HG02759 (cell line): ENCODE results near the gene ARMC2.
"Not testable (repeated sequence)": the region's sequence is repeated elsewhere in the genome, so short reads cannot be mapped to it uniquely, and the experiment has no call there.

Experiments used
- ATAC-seq: cut with Tn5 transposase; IDR thresholded peaks from one replicate; pipeline ENCODE4 v1.9.1; 2021; ENCODE audit warnings: mild to moderate bottlenecking, moderate library complexity; ENCODE audit not compliant: unreplicated experiment

ARMC2 gene

DNA sequence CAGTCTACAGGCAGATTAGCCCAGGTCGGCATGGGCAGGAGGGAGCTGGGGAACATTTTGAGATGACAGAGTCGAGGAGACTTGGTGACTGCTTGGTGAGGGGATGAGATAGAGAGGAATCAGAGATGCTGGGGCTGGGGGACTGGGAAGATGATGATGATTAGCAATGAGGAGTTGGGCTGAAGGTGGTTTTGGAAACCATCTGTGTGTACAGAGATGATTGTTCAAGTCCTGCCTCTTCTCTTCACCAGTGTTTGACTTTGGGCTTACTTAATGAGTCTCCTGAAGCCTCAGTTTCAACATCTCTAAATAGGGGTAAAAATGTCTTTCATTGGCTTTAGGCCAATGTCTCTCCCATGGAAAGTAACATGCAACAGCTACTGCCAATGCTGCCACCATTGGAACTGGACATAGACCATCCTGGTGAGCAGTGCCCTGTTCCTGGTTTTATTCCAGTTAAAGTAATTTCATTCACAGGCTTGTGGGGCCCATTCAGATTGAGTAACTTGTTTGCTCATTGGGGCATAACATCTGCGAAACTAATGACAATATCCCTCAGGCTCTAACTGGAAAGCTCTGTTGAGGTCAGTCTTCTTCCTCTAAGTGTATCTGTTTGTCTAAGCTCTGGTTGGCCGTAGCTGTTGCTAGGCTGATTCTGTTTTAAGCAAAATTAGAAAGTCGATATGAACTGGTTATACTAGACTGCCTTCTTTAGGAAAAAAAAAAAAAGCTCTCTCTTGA is 99.1 kb downstream of the ARMC2 start:
- ATAC-seq: no peak

- no peak for ATAC-seq
These were observed 100.0 kb downstream of the ARMC2 start for GRCh38 chr6:108948181-108948661.

DNA sequence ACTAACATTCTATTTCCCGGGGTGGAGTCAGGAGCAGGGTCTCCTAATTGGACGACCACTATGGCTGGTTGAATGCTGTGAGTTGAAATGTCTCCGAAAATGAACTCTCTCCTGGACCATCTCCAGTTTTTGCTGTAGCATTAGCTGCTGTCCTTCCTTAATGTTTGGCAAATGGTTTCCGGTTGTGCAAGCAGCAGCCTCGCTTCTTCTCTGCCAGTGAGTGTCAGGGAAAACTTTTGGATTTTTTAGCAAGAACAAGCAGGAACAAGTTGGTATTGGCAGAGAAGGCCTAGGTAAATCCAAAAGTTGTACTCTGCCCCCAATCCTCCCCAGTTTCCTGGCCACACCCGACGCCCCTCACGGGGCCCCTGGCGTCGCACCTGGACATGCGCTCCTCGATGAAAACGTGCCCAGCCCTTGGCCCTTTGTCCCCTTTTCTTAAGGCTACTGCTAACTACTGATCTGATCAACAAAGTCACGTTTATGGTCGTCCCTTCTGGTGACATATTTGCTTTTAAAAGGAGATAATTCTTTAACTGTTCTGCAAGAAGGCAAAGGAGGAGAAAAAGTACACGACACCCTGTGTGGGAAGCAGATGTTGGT is 103.2 kb downstream of the ARMC2 start:
- ATAC-seq: no peak

DNA sequence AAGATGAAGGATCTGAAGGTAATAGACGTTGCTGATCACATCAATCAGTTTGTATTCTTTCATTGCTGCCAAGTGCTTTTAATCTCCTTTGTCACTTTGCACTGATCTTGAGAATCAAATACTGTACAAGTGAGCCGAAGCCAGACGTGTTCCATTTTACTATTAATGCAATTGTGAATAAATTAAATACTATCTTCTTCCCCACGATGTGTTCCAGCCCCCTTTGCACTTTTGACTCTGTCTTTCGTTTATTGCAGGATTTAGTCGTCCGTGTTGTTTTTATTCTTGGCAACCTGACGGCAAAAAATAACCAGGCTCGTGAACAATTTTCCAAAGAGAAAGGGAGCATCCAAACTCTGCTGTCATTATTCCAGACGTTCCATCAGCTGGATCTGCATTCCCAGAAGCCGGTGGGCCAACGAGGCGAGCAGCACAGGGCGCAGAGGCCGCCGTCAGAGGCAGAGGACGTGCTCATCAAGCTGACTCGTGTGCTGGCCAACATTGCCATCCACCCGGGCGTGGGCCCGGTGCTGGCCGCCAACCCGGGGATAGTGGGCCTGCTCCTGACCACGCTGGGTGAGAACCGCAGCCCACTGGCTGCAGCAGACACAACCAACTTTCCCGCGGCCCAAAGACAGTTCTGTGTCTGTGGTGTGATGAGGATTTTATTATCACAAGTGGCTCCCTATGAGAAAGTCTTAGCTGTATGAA is 104.7 kb downstream of the ARMC2 start:
- ATAC-seq: no peak

DNA sequence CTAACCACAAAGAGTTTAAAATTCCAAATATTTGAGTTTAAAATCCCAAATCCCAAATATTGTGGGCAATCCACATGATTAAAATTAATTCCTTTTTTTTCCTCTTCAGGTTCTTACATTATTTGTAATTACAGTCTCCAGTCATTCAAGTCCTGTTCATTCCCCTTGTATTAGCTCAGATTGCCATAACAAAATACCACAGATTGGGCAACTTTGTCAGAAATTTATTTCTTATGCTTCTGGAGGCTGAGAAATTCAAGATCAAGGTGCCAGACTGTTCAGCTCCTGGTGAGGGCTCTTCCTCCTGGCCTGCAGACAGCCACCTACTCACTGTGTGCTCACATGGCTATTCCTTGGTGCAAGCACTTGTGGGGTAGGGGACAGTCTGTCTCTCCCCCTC is 105.5 kb downstream of the ARMC2 start:
- ATAC-seq: no peak

DNA sequence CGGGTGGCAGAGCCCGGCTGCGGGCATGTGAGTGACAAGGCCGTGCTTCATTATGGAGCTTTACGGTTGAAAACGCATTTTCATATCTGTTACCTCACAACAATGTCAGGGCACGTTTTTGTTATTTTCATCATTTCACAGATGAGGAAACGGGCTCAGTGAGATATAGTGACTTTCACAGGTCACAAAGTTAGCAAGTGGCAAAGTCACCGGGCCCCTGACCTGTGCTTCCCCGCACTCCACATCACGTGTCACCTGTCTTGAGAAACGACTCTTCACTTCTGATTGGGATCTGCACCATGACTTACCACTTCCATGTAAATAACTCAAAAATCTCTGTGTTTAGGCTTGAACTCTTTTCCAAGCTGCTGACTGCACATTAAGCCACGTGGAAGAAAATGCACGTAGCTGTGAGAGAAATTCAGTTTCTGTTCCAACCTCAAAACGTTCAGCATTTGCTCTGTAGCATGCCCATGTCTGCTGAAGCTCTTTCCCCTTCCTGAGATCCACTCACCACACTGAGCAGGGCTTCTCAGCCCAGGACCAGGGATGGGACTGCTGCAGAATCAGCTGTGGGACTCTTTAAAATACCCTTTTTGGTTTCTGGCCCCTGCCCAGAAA is 107.2 kb downstream of the ARMC2 start:
- ATAC-seq: no peak

DNA sequence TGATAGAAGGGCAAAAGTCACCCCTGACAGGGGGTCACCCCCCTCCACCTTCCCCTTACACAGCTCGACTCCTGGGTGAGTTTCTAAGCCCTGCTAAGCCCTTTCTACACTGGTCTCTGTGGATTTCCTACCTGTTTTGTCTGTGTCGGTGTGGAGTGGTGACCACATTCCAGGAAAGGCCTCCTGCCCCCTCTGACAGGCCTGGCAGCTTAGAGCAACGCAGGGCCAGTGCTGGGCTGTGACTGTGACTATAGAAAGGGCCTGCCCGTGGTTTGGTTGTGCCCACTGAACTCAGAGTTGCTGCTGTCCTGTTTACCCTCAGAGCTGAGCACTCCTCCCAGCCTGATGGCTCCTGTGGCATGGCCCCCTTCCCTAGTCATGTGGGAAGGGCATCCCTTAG is 109.0 kb downstream of the ARMC2 start:
- no peak for ATAC-seq

GRCh38 chr6:108958900-108959770 is 110.9 kb downstream of the ARMC2 start:
- ATAC-seq: no peak

GRCh38 chr6:108959972-108960582 is 111.9 kb downstream of the ARMC2 start:
- ATAC-seq: no peak

DNA sequence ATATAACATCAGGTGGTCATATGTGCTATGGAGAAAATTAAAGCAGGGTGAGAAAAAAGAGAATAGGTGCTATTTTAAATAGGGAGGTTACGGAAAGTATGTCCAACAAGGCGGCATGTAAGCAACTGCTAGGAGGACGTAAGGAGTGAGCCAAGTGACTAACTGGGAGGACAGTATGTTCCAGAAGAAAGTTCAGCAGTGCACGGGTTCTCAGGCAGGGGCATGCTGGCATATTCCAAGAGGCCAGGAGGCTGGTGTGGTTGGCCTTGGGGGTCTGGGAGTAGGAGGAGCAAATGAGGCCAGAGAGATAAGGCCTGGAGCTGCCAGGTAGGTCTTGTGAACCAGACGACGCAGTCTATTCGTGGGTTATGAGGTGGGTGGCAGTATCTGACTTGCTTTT is 112.4 kb downstream of the ARMC2 start:
- ATAC-seq: no peak

DNA sequence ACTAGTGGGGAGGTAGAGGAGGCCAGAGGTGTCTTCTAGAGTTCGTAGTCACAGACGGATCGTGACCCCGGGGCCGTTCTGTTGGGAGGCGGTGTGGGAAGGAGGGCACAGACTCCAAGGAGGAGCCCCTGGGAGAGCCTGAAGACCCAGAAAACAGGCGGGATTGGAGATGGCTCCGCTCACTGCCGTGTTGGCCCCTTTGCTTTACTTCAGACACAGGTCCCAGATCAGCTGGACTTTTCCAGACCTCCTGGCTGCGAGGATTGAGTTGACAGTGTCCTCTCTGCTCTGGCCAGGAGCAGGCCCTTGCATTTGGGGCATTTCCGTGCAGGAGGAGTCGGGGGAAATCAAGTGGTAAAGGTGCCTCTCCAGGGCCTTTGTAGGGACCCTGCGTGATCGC is 112.9 kb downstream of the ARMC2 start:
- ATAC-seq: no peak

DNA sequence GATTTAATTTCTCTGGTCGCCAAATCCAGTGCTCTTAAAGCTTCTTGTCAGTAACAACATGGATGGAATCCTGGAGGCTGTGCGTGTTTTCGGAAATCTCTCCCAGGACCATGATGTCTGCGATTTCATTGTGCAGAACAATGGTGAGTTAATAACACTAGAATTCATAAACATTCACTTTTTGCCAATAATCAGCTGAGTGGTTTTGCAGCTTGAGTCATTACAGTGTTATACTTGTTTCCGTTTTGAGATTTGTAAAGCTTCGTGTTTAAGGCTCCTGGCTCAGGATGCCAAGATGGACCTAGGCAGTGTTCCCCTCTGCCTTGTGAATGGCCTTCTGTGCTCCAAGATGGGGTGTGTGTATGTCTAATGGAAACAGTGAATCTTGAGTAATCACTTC is 113.8 kb downstream of the ARMC2 start:
- ATAC-seq: no peak

DNA sequence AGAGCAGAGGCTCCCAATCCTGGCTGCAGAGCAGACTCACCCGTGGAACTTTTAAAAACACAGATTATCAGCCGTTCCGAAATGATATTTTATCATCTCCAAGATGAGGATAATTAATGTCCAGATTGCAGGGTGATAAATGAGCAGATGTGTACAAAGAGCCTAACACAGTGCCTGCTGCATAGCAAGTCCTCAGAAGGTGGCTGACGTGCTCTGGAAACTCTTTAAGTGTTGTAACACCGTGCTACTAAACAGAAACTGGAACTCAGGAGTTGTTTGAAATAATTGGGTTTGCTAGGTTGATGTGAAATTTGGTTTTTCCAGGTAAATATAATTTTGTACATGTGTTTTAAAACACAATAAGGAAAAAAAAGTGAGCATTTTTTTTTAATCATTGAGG is 118.0 kb downstream of the ARMC2 start:
- ATAC-seq: no peak

DNA sequence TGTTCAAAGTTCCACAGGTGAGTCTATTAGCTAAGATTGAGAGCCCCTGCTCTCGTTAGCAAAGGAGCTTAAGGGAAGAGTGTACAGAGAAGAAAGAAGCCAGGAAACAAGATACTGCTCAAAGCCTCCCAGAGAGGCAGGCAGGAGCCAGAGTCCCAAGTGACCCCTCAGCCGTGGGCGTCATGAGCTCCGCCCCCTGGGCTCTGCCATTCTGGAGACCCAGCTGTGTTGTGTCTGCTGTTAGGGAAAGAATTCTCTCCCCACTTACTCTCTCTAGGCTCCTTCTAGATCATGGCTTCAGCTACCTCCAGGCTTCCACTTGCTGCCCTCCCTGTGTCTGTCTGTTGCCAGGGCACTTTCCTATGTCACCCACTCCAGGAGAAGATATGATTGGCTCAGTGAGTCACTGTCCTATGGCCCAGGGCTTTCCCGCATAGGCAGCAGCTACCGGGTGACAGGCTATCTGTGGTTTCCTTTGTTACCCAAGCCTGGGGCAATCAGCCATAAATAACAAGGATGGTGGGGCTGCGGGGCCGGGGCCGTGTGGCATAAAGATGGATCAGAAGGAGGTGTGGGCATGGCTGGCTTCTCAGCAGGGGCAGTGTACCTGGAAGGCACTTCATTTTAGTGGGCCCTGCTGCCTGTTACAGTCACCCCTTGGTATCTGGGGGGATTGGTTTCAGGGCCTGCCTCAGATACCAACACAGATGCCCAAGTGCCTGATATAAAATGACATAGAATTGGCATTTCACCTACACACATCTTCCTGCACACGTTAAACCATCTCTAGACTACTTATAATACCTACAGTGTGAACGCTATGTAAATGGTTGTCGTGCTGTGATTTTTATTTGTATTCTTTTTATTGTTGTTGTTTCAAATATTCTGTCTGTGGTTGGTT is 118.9 kb downstream of the ARMC2 start:
- no peak for ATAC-seq

DNA sequence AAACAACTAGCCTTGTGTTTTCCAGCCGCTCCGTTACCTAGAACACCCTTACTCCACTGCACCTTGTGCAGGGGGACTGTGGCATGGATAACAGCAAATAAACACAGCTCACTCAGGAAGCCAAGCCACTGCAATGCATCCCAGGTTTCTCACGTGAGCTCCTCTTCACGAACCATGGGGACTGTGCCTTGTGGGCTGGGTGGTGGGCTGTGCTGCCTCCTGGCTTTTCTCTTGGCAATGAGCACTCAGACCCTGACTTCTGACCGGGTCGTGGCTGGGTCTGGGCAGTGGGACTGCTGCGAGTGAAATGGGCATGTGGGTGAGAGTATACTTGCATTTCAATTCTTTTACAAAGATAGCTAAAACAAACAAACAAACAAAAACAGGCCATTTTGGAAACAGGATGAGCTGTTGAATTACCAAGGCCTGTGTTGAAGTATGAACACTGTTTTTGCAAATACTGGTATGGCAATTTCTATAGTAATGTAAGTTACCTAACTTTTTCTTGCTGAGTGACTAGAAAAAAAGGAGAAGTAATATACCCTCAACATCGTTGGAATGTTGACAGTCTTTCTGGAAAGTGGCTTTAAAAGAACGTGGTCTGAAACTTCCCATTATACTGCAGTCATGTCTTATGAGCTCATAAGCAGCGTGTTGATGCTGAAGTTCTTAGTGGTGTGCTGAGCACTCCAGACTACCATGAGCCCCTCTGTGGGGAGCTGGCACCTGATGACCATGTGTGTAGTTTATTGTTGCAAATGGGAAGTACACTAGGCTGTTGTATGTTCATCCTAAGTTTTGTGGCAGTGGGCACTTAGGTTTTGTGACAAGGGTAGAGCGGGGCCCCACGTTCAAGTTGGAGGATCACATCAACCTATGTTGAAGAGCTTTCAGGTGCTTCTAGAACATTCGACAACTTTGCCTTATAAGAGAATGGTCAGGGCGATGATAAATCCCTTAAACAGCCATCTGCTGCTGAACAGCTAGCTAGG is 120.4 kb downstream of the ARMC2 start:
- ATAC-seq: no peak

DNA sequence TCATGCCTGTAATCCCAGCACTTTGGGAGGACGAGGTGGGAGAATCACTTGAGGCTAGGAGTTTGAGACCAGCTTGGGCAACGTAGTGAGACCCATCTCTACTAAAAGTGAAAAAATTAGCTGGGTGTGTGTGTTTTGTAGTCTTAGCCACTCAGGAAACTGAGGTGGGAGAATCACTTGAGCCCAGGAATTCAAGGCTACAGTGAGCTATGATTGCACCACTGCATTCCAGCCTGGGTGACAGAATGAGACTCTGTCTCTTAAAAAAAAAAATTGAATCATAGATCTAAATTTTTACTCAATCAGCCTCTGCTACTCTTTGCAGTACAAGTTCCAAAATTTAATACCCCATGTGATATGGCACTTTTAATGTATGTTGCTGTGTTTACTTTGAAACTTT is 121.6 kb downstream of the ARMC2 start:
- no peak for ATAC-seq

DNA sequence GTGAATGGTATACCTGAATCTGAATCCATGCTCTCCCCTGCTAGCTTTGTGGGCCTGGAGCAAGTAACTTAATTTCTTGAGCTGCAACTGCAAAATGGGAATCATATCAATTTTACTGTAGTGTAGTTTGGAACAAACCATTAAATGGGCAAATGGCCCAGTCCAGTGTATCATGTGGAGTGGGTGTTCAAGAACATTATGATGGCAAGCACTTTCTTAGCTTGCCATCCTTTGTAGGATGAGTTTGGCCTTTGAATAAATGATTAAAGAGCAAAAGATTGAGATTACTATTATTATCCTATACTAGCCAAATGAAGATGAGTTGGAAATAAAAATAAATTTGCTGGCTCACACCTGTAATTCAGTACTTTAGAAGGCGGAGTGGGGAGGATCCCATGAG is 126.0 kb downstream of the ARMC2 start:
- no peak for ATAC-seq

DNA sequence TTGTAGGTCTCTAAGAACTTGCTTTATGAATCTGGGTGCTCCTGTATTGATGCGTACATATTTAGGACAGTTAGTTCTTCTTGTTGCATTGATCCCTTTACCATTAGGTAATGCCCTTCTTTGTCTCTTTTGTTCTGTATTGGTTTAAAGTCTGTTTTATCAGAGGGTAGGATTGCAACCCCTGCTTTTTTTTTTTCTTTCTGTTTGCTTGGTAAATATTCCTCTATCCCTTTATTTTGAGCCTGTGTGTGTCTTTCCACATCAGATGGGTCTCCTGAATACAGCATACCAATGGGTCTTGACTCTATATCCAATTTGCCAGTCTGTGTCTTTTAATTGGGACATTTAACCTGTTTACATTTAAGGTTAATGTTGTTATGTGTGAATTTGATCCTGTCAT is 130.4 kb downstream of the ARMC2 start:
- not testable (repeated sequence) for ATAC-seq
